ENCODE data around the gene MYH14.

GRCh38 chr19:50204081-50204428 is 633 bp downstream of the MYH14 start:
- TF ChIP-seq CTCF (IDR thresholded peaks at IDR 0.05; ENCODE audit: low read depth, low read length) (no peak), POLR2A (IDR thresholded peaks at IDR 0.05; ENCODE audit: extremely low read depth, insufficient read length) (no peak)
